ENCODE data around the gene TMEM30B. TPM values are rescaled to one million over a fixed set of nuclear protein-coding genes. Genes with fewer than 3 reads are reported as not detected.
A peak's percentile ranks its signal among the peaks of the same experiment; 100 is the strongest.

Gene TMEM30B
- total and polyA plus RNA-seq, 10 of the 15 experiments (the other 5 are each of a cell fraction or from before 2014, with no cell fraction given) = 0.10 TPM; not detected in 9

DNA sequence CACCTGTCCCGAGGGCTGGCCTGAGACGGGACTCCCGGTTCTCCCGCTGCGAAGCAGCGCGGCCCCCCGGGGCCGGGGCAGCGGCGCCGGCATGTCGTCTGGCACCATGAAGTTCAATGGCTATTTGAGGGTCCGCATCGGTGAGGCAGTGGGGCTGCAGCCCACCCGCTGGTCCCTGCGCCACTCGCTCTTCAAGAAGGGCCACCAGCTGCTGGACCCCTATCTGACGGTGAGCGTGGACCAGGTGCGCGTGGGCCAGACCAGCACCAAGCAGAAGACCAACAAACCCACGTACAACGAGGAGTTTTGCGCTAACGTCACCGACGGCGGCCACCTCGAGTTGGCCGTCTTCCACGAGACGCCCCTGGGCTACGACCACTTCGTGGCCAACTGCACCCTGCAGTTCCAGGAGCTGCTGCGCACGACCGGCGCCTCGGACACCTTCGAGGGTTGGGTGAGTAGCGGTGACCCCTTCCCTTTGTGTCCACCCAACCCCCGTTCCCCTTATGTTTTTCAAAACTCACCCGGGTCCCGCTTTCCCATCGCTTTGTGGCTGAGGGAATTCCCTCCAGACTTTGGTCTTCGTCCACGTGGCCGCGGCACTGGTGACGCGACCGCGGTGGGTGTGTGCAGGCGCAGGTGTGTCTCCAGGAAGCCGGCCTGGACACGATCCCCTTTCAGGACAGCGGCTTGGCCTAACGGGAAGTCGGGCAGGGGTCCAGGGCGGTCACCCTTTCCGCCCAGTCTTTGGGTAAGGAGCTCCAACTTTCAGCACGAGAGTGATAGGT, 41.1 kb upstream of the TMEM30B start (continued):
- TF ChIP-seq, protein P1, sequence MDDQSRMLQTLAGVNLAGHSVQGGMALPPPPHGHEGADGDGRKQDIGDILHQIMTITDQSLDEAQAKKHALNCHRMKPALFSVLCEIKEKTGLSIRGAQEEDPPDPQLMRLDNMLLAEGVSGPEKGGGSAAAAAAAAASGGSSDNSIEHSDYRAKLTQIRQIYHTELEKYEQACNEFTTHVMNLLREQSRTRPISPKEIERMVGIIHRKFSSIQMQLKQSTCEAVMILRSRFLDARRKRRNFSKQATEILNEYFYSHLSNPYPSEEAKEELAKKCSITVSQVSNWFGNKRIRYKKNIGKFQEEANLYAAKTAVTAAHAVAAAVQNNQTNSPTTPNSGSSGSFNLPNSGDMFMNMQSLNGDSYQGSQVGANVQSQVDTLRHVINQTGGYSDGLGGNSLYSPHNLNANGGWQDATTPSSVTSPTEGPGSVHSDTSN (IDR thresholded peaks at IDR 0.05; ENCODE audit: insufficient replicate concordance, low read depth, low read length) = no peak
- TF ChIP-seq CREM (IDR thresholded peaks at IDR 0.05; ENCODE audit: low read depth) (no peak), STAT1 (conservative IDR thresholded peaks at IDR 0.05) (no peak), SUPT20H (IDR thresholded peaks at IDR 0.05; ENCODE audit: borderline replicate concordance, control insufficient read depth, low read depth, low read length) (no peak), TAF1 (IDR thresholded peaks at IDR 0.05; ENCODE audit: borderline replicate concordance, low read depth, low read length) (no peak), ATF7 (IDR thresholded peaks at IDR 0.05; ENCODE audit: low read depth) (no peak), SREBF2 (IDR thresholded peaks at IDR 0.05; ENCODE audit: low read length) (no peak), SPI1 (IDR thresholded peaks at IDR 0.05; ENCODE audit: borderline replicate concordance, insufficient read depth, low read depth, low read length) (no peak), POLR2AphosphoS2 (IDR thresholded peaks at IDR 0.05; ENCODE audit: low read depth, low read length) (no peak), ZZZ3 (IDR thresholded peaks at IDR 0.05; ENCODE audit: control insufficient read depth, insufficient read length, low read depth) (no peak), MTA3 (IDR thresholded peaks at IDR 0.05; ENCODE audit: borderline replicate concordance, low read length) (no peak), MEF2A (IDR thresholded peaks at IDR 0.05; ENCODE audit: insufficient read depth, low read depth, low read length) (no peak), EP300 (IDR thresholded peaks at IDR 0.05; ENCODE audit: borderline replicate concordance in 1 of 2, control insufficient read depth in 1 of 2, low read depth in 2 of 2, low read length in 2 of 2) (no peak), BMI1 (IDR thresholded peaks at IDR 0.05; ENCODE audit: borderline replicate concordance) (no peak), HDAC6 (IDR thresholded peaks at IDR 0.05; ENCODE audit: unreplicated experiment) (peak; percentile 50), GATAD2B (conservative IDR thresholded peaks at IDR 0.05; ENCODE audit: low read depth) (peak; percentile 23; the same call in 1 of the 2 replicates)
- TF ChIP-seq, protein P2, sequence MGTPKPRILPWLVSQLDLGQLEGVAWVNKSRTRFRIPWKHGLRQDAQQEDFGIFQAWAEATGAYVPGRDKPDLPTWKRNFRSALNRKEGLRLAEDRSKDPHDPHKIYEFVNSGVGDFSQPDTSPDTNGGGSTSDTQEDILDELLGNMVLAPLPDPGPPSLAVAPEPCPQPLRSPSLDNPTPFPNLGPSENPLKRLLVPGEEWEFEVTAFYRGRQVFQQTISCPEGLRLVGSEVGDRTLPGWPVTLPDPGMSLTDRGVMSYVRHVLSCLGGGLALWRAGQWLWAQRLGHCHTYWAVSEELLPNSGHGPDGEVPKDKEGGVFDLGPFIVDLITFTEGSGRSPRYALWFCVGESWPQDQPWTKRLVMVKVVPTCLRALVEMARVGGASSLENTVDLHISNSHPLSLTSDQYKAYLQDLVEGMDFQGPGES (IDR thresholded peaks at IDR 0.05) = no peak
- TF ChIP-seq, protein P3, sequence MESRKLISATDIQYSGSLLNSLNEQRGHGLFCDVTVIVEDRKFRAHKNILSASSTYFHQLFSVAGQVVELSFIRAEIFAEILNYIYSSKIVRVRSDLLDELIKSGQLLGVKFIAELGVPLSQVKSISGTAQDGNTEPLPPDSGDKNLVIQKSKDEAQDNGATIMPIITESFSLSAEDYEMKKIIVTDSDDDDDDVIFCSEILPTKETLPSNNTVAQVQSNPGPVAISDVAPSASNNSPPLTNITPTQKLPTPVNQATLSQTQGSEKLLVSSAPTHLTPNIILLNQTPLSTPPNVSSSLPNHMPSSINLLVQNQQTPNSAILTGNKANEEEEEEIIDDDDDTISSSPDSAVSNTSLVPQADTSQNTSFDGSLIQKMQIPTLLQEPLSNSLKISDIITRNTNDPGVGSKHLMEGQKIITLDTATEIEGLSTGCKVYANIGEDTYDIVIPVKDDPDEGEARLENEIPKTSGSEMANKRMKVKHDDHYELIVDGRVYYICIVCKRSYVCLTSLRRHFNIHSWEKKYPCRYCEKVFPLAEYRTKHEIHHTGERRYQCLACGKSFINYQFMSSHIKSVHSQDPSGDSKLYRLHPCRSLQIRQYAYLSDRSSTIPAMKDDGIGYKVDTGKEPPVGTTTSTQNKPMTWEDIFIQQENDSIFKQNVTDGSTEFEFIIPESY (IDR thresholded peaks at IDR 0.05) = no peak
- TF ChIP-seq, protein P4, sequence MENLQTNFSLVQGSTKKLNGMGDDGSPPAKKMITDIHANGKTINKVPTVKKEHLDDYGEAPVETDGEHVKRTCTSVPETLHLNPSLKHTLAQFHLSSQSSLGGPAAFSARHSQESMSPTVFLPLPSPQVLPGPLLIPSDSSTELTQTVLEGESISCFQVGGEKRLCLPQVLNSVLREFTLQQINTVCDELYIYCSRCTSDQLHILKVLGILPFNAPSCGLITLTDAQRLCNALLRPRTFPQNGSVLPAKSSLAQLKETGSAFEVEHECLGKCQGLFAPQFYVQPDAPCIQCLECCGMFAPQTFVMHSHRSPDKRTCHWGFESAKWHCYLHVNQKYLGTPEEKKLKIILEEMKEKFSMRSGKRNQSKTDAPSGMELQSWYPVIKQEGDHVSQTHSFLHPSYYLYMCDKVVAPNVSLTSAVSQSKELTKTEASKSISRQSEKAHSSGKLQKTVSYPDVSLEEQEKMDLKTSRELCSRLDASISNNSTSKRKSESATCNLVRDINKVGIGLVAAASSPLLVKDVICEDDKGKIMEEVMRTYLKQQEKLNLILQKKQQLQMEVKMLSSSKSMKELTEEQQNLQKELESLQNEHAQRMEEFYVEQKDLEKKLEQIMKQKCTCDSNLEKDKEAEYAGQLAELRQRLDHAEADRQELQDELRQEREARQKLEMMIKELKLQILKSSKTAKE (IDR thresholded peaks at IDR 0.05; ENCODE audit: low read depth, poor library complexity, severe bottlenecking) = no peak
- TF ChIP-seq, protein P5, sequence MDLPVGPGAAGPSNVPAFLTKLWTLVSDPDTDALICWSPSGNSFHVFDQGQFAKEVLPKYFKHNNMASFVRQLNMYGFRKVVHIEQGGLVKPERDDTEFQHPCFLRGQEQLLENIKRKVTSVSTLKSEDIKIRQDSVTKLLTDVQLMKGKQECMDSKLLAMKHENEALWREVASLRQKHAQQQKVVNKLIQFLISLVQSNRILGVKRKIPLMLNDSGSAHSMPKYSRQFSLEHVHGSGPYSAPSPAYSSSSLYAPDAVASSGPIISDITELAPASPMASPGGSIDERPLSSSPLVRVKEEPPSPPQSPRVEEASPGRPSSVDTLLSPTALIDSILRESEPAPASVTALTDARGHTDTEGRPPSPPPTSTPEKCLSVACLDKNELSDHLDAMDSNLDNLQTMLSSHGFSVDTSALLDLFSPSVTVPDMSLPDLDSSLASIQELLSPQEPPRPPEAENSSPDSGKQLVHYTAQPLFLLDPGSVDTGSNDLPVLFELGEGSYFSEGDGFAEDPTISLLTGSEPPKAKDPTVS (IDR thresholded peaks at IDR 0.05; ENCODE audit: low read depth, low read length) = no peak
